GM12872 (cell line): ENCODE measurements around the gene TAF10.

Experiments used
- TF ChIP-seq, protein P1 (sequence below): IDR thresholded peaks from 3 replicates; pipeline ENCODE4 v1.5.1; 2011; ENCODE audit warnings: low read depth, mild to moderate bottlenecking, low read length, moderate library complexity; ENCODE audit not compliant: insufficient read depth

TAF10 gene

DNA sequence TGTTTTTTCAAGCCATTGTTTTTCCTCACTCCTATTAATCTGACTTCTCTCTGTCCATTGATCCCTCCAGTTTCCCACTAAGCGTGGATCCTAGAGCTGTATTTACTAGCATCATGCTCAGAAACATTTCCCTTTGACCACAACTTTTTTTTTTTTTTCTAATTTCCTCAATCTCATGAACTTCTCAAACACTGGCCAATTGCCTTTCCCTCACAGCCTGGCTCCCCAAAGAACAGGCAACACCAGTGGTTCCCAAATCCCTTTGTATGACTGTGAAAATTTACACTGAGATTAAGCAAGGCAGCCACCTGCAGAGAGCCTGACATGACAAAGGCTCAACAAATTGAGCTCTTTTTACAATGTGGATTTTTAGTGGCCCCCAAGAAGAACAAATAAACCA is 8.6 kb upstream of the TAF10 start:
- TF ChIP-seq, protein P1, sequence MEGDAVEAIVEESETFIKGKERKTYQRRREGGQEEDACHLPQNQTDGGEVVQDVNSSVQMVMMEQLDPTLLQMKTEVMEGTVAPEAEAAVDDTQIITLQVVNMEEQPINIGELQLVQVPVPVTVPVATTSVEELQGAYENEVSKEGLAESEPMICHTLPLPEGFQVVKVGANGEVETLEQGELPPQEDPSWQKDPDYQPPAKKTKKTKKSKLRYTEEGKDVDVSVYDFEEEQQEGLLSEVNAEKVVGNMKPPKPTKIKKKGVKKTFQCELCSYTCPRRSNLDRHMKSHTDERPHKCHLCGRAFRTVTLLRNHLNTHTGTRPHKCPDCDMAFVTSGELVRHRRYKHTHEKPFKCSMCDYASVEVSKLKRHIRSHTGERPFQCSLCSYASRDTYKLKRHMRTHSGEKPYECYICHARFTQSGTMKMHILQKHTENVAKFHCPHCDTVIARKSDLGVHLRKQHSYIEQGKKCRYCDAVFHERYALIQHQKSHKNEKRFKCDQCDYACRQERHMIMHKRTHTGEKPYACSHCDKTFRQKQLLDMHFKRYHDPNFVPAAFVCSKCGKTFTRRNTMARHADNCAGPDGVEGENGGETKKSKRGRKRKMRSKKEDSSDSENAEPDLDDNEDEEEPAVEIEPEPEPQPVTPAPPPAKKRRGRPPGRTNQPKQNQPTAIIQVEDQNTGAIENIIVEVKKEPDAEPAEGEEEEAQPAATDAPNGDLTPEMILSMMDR = no peak

DNA sequence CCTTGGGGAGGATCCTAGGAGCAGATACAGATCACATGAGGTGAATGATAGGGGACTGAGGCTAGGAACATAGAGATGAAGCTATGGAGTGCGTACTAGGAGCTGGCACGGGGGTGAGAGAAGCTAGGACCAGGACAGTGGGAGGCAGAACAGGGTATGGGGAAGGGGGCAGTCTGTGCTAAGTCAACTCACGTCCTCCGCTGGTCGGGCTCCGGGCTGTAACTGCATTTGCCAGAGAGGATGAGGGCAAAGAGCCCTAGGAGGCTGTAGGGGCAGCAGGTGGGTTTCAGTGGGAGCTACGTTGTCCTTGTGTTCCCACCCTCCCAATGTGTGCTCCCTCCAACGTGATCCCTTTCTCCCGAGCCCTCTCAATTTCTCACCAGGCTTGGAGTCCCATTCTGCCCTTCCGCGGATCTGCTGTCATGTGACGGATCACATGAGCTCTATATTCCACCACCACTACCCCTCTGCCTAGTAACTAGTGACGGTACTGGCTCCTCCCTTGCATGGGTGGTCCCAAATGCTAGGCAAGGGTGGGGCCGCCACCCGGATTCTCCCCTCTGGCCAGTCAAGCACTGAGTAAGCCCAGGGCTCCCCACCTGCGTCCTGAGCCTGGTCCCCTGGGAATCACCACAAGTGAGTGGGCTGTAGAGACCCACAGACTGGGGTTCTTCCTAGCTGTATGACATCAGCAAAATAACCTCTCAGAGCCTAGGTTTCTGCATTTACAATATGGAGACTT is 7.2 kb upstream of the TAF10 start, which contains the start of gene TPP1:
Gene TPP1, minus strand, starts transcription at position 419 of the 742 bp plus-strand sequence. Its CDS starts 22 bp downstream, at position 397.
- TF ChIP-seq, protein P1 = no peak

DNA sequence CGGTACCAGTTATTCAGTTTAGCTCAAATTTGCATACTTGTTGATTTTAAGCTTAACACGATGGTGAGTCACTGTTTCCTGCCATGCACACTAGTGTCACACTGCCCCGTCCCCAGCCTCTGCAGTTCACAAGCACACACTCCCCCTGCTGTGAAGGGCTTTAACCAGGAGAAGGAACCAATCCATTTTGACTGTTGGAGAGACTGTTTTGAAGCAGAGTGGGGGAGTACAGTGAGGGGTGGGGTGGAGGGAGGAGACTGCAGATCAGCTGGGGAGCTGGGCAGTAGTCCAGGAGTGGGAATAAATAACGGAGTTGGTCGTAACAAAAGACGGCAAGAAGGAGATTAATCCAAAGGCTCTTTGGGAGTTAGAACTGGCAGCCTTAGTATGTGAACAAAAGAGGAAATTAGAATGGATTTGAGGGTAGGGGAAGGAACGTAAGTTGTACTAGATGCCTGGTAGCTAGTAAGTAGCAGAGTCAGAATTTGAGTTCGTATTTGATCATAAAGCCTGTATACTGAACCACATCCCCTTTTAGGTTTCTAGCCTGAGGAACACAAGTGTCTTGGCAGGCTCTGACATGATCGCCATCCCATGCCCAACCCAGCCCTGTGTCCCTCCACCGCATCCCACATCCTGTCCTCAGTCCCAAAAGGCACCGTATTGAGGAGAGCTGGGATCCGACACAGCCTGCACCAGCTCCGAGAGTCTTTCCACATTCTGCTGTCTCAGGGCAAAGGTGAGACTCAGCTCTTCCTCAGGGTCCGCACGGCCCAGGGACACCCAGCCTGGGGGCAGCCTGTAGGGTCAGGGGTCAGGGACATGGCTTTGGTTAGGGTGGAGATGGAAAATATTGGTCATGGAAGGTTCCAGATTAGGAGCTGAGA is 6.3 kb upstream of the TAF10 start:
- TF ChIP-seq, protein P1 = 0 out of 3 replicates have a peak, but pooled peaks have one; percentile 5

DNA sequence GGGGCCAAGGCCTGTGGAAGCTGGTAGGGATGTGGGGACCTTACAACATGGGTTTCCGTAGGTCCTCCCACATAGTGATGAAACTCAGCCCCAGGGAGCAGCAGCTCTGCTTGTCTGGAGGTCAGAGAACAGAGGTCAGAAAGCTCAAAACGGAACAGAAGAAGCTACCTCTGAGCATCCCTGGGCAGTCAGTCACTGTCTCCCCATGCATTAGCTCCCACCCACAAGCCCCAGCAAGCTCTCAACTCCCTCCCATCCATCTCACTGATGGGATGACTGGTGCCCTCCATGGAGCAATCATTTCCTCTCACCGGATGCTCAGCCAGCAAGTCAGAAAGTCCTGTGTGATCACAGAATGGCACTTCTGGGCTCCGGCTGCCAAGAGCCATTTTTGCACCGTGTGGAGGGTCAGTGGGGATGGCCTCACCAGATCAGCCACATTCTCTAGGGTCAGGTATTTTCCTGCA is 5.3 kb upstream of the TAF10 start:
- TF ChIP-seq, protein P1 = no peak

DNA sequence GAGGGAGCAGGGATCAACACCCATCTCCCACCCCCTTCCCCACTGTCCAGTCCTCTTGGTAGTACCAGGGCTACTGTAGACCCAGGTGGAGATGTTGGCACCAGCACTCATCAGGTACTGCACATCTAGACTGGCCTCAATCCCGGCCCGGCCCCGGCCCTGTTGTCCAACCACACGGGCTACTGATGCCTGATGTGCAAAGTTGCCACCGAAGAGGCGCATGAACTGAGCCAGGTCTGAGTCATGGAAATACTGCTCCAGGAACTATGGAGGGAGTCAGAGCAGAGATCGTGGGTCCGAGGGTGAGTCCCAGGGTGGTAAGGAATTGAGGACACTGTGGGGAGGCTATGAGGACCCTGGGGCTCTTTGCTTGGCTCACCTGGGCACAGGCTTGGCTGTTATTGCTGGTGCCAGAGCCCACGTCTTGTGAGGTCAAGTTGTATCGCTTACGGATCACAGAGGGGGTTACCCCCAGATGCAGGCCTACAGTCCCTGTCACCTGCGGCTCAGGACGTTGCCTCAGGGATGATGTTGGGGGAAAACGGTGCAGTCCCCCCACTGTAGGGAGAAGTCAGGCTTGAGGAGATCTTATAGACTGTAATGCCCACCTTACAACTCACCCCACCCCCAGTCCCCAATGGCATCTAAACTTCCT is 4.7 kb upstream of the TAF10 start:
- TF ChIP-seq, protein P1 = no peak

DNA sequence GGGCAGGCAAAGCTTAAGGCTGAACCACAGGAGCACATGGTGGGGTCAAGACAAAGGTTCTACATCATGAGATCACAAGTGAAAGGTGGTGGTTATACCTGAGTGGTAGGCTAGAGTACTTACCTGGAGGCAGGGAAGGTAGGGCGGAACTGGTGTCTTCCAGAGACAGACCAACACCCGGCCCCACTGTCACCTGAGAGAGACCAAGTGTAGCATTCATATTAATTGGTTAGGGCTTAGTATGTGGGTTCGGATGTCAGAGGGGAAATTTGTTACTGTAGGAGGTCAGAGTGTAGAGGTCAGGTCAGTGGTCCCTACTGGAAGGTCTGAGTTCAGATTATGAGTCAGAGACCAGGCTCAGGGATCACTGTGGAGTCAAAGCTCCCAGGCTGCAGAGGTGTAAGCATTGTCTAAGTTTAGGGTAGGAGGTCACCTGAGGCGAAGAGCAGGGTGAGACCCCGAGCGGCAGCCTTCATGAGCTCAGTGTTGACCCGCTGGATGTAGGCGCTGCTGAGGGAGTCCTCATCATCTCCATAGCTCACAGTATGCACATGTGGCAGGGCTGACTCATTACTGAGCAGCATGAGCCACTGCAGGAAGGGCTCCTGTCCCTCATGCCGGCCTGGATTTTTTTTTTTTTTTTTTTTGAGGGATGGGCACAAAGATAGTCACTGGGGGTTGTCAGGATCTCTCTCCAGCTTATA is 4.0 kb upstream of the TAF10 start:
- TF ChIP-seq, protein P1 = no peak
